OCI-LY7 (cell line): Measurements from ENCODE around the gene VPS50. TPM values are rescaled to one million over a fixed set of nuclear protein-coding genes. Genes with fewer than 3 reads are reported as not detected.

Experiments used
- BruUV-seq: library from RNA; stranded (reverse); fragments of 400-500 nt; replicated peaks from 2 replicates; lab custom pipeline; 2021; lab: Mats Ljungman, UMichigan
- CTCF ChIA-PET: fragments of 300-600 bp; sonication (Branson Sonifier 250); formaldehyde crosslinking; loops from one replicate; lab custom pipeline; 2022; ENCODE audit warnings: antibody characterized with exemption; ENCODE audit not compliant: unreplicated experiment; lab: Charles Lee
- POLR2A ChIA-PET: fragments of 300-600 bp; sonication (Branson Sonifier 250); formaldehyde crosslinking; loops from one replicate; lab custom pipeline; 2022; ENCODE audit warnings: antibody characterized with exemption; lab: Charles Lee
- DNase-seq: peaks from one replicate; pipeline ENCODE4 v3.0.0-alpha.2; 2015; ENCODE audit warnings: low spot score
- H2AFZ ChIP-seq: fragments of 200-600 bp; sonication (generic), shearing (Covaris generic); 2 replicates; pipeline ENCODE4 v1.6.1; 2014; ENCODE audit warnings: mild to moderate bottlenecking, antibody characterized with exemption, low read length, moderate library complexity
- H3K27ac ChIP-seq: fragments of 200-600 bp; sonication (generic); 2 replicates; pipeline ENCODE4 v1.5.1; 2014; ENCODE audit warnings: mixed run types, low read depth, mild to moderate bottlenecking, moderate library complexity, low read length, inconsistent platforms; ENCODE audit not compliant: poor library complexity, severe bottlenecking
- H3K36me3 ChIP-seq: fragments of 200-600 bp; sonication (generic); 2 replicates; pipeline ENCODE4 v1.6.1; 2014; ENCODE audit warnings: mild to moderate bottlenecking, antibody characterized with exemption, low read length, moderate library complexity, mixed read lengths; ENCODE audit not compliant: insufficient read depth
- H3K4me1 ChIP-seq: fragments of 200-600 bp; sonication (generic); 2 replicates; pipeline ENCODE4 v1.5.1; 2014; ENCODE audit warnings: mild to moderate bottlenecking, low read length; ENCODE audit not compliant: insufficient read depth, poor library complexity, severe bottlenecking
- H3K4me2 ChIP-seq: fragments of 200-600 bp; sonication (generic); 2 replicates; pipeline ENCODE4 v1.6.1; 2014; ENCODE audit warnings: mild to moderate bottlenecking, low read length
- H3K4me3 ChIP-seq: fragments of 200-600 bp; sonication (generic); 2 replicates; pipeline ENCODE4 v1.5.1; 2014; ENCODE audit warnings: mild to moderate bottlenecking, low read depth, low read length; ENCODE audit not compliant: poor library complexity, severe bottlenecking
- H3K79me2 ChIP-seq: fragments of 200-600 bp; sonication (generic); 2 replicates; pipeline ENCODE4 v1.6.1; 2016; ENCODE audit warnings: low read depth, mild to moderate bottlenecking, low read length, moderate library complexity, mixed read lengths; ENCODE audit not compliant: insufficient read depth
- H3K9me2 ChIP-seq: fragments of 200-600 bp; sonication (generic); 2 replicates; pipeline ENCODE4 v1.6.1; 2016; ENCODE audit warnings: mild to moderate bottlenecking, low read length, mixed read lengths; ENCODE audit not compliant: insufficient read depth
- H3K9me3 ChIP-seq: fragments of 200-600 bp; sonication (generic); 2 replicates; pipeline ENCODE4 v1.6.1; 2014; ENCODE audit warnings: mild to moderate bottlenecking, mixed run types, low read length, mixed read lengths
- H4K20me1 ChIP-seq: fragments of 200-600 bp; sonication (generic); 2 replicates; pipeline ENCODE4 v1.6.1; 2014; ENCODE audit warnings: mild to moderate bottlenecking, antibody characterized with exemption, low read length, moderate library complexity, mixed read lengths; ENCODE audit not compliant: insufficient read depth
- EZH2phosphoT487 ChIP-seq: fragments of 200-600 bp; sonication (generic); IDR thresholded peaks from 2 replicates; pipeline ENCODE4 v1.6.1; 2018; ENCODE audit warnings: low read depth, borderline replicate concordance, mild to moderate bottlenecking, mixed run types, antibody characterized with exemption, low read length, moderate library complexity, mixed read lengths
- intact Hi-C: fragments of 100-400 bp; cut with micrococcal nuclease; formaldehyde crosslinking; loops from one replicate; pipeline ENCODE4 v1.10.0; 2022; ENCODE audit not compliant: unreplicated experiment
- total RNA-seq, 2 experiments: library from RNA; depleted of rRNA in 1 of 2; stranded (reverse); fragments of >200 nt in 1 of 2; shearing (Covaris generic) in 1 of 2; gene quantifications; 2 replicates each; pipeline ENCODE4 v1.2.3, GENCODE V29; 2014 to 2022
- TF ChIP-seq, protein P1 (sequence below): fragments of 200-600 bp; sonication (generic); conservative IDR thresholded peaks from 2 replicates; pipeline ENCODE4 v1.5.1; 2014; ENCODE audit warnings: mild to moderate bottlenecking, antibody characterized with exemption, low read length, moderate library complexity, mixed read lengths

Gene VPS50
- total RNA-seq, 2 experiments from 2014 or later = 17.9 to 20.0 TPM

DNA sequence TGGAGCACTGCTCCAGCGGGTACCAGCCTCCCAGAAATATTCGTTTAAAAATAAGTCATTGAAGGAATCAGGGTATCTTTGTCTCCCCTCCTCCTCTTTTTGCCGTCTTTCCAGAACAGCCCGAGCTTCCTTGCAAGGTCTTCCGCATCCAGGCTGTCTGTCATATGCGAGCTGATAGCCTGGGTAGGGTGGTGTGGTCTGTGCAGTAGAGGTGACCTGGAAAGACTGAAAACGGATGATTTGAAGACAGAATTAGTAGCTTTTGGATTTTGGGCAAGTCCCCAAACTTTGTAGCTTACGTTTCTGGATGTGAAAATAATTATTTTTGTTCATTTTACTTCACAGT is 480 bp downstream of the VPS50 start:
- H3K36me3 ChIP-seq = no peaks in the 10 kb centered on the region
- intact Hi-C loops = loop anchor here (2.0 to 10.0 kb wide), 4 partner anchors 145 to 704 kb away; partner anchors contain the start of genes CDK6, FAM133B, PEX1 and RBM48
- H3K4me2 ChIP-seq = peak overlapping the region; percentile 99
- H3K9me2 ChIP-seq = no peaks in the 10 kb centered on the region
- POLR2A ChIA-PET = interaction anchor here (0.8 to 1.8 kb wide), 12 partner anchors 9 to 758 kb away, joined by 3 to 13 read pairs (median 4); partner anchors contain the start of gene SAMD9
- H4K20me1 ChIP-seq = peaks cover 3% of the 10 kb centered on the region; the same call in 1 of the 2 replicates
- no peaks in the 10 kb centered on the region for H3K9me3 ChIP-seq
- CTCF ChIA-PET = no interaction called here
- H3K4me3 ChIP-seq = peak overlapping the region; percentile 96
- H3K4me1 ChIP-seq = peaks cover 25% of the 10 kb centered on the region
- TSS peak; percentile 78 for BruUV-seq
- peak; percentile 14 for DNase-seq
- TF ChIP-seq, protein P1, sequence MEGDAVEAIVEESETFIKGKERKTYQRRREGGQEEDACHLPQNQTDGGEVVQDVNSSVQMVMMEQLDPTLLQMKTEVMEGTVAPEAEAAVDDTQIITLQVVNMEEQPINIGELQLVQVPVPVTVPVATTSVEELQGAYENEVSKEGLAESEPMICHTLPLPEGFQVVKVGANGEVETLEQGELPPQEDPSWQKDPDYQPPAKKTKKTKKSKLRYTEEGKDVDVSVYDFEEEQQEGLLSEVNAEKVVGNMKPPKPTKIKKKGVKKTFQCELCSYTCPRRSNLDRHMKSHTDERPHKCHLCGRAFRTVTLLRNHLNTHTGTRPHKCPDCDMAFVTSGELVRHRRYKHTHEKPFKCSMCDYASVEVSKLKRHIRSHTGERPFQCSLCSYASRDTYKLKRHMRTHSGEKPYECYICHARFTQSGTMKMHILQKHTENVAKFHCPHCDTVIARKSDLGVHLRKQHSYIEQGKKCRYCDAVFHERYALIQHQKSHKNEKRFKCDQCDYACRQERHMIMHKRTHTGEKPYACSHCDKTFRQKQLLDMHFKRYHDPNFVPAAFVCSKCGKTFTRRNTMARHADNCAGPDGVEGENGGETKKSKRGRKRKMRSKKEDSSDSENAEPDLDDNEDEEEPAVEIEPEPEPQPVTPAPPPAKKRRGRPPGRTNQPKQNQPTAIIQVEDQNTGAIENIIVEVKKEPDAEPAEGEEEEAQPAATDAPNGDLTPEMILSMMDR = no peak
- no peak for TF ChIP-seq EZH2phosphoT487
- H3K79me2 ChIP-seq = peaks cover 21% of the 10 kb centered on the region
- no peak overlapping the region for H3K27ac ChIP-seq
- H2AFZ ChIP-seq = peak overlapping the region; percentile 92

DNA sequence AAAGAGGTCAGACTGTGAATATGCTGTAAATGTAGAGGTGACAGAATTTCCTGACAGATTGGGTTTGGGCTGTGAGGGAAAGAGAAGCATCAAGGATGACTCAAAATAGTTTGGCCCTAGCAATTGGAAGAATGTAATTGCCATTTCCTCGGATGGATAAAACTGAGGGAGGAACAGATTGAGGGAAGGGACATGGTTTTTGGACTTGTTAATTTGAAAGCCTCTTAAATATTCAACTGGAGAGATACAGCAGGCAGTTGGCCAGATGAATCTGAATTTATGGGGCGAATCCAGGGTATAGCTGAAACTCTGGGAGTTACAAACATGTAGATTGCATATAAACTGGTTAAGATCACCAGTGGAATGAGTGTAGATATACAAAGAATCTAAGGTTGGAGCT is 3.4 kb downstream of the VPS50 start:
- TF ChIP-seq, protein P1 = no peak
- TF ChIP-seq EZH2phosphoT487 = no peak
- no TSS peak for BruUV-seq
- no peaks in the 10 kb centered on the region for H3K9me3 ChIP-seq
- no peak overlapping the region for H3K27ac ChIP-seq
- H2AFZ ChIP-seq = no peak overlapping the region
- DNase-seq = no peak
- H3K36me3 ChIP-seq = no peaks in the 10 kb centered on the region
- ChIA-PET CTCF (no interaction called here), POLR2A (interaction anchor here (0.7 kb wide), 1 partner anchor 86 kb away, joined by 3 read pairs; no protein-coding TSS in a partner anchor)
- H3K9me2 ChIP-seq = no peaks in the 10 kb centered on the region
- no peak overlapping the region for H3K4me3 ChIP-seq
- peaks cover 25% of the 10 kb centered on the region for H3K4me1 ChIP-seq
- H4K20me1 ChIP-seq = peaks cover 3% of the 10 kb centered on the region; the same call in 1 of the 2 replicates
- peaks cover 21% of the 10 kb centered on the region for H3K79me2 ChIP-seq
- no peak overlapping the region for H3K4me2 ChIP-seq
- intact Hi-C loops = loop anchor here (10.0 kb wide), 2 partner anchors 401 to 641 kb away; partner anchors contain the start of genes CDK6 and FAM133B

DNA sequence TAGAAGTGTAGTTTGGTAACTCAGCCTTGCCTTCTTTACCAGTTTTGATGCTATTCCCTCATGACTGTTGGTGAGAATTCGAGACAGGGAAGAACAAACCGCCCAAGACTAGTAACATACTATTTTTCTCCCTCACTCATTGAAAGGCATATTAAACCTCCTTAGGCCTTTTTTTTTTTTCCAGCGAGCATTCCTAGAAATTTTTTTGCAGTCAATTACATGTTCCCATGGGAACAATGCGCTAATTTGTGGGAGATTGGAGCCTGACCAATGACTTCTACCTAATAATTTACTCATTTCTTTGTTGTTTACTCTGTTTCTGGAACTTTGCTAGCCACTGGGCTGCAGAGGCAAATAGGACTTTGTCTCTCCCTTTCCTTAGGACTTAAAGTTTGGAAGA is 6.0 kb downstream of the VPS50 start:
- Histone ChIP-seq H3K4me3 (no peak overlapping the region), H3K4me2 (no peak overlapping the region), H4K20me1 (peaks cover 3% of the 10 kb centered on the region; the same call in 1 of the 2 replicates), H3K4me1 (peaks cover 10% of the 10 kb centered on the region), H3K27ac (no peak overlapping the region), H3K79me2 (peaks cover 13% of the 10 kb centered on the region), H3K36me3 (no peaks in the 10 kb centered on the region), H3K9me2 (no peaks in the 10 kb centered on the region), H3K9me3 (no peaks in the 10 kb centered on the region), H2AFZ (no peak overlapping the region)
- no peak for DNase-seq
- ChIA-PET POLR2A (no interaction called here), CTCF (no interaction called here)
- intact Hi-C loops = loop anchor here (10.0 kb wide), 2 partner anchors 403 to 643 kb away; partner anchors contain the start of genes CDK6 and FAM133B
- TF ChIP-seq EZH2phosphoT487 = no peak
- TF ChIP-seq, protein P1 = no peak
- no TSS peak for BruUV-seq
